Fibroblast of skin of abdomen (primary cell): ENCODE data around the gene MSH6. TPM values are rescaled to one million over a fixed set of nuclear protein-coding genes. Genes with fewer than 3 reads are reported as not detected.
A peak's percentile ranks its signal among the peaks of the same experiment; 100 is the strongest.

Experiments used
- DNase-seq: peaks from one replicate; pipeline ENCODE4 v3.0.0-alpha.2; 2013
- polyA plus RNA-seq, 2 experiments: library from polyadenylated mRNA; unstranded; fragments of 120-200 nt; gene quantifications; one replicate each; pipeline ENCODE4 v1.2.1, GENCODE V29; 2013; ENCODE audit not compliant: insufficient read length in 2 of 2

Gene MSH6, protein sequence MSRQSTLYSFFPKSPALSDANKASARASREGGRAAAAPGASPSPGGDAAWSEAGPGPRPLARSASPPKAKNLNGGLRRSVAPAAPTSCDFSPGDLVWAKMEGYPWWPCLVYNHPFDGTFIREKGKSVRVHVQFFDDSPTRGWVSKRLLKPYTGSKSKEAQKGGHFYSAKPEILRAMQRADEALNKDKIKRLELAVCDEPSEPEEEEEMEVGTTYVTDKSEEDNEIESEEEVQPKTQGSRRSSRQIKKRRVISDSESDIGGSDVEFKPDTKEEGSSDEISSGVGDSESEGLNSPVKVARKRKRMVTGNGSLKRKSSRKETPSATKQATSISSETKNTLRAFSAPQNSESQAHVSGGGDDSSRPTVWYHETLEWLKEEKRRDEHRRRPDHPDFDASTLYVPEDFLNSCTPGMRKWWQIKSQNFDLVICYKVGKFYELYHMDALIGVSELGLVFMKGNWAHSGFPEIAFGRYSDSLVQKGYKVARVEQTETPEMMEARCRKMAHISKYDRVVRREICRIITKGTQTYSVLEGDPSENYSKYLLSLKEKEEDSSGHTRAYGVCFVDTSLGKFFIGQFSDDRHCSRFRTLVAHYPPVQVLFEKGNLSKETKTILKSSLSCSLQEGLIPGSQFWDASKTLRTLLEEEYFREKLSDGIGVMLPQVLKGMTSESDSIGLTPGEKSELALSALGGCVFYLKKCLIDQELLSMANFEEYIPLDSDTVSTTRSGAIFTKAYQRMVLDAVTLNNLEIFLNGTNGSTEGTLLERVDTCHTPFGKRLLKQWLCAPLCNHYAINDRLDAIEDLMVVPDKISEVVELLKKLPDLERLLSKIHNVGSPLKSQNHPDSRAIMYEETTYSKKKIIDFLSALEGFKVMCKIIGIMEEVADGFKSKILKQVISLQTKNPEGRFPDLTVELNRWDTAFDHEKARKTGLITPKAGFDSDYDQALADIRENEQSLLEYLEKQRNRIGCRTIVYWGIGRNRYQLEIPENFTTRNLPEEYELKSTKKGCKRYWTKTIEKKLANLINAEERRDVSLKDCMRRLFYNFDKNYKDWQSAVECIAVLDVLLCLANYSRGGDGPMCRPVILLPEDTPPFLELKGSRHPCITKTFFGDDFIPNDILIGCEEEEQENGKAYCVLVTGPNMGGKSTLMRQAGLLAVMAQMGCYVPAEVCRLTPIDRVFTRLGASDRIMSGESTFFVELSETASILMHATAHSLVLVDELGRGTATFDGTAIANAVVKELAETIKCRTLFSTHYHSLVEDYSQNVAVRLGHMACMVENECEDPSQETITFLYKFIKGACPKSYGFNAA (N-terminal part only)
- 57.4 TPM for polyA plus RNA-seq (2013, experiment 1 of 2; ENCODE audit: insufficient read length)
- polyA plus RNA-seq (2013, experiment 2 of 2; ENCODE audit: insufficient read length) = 57.8 TPM

DNA sequence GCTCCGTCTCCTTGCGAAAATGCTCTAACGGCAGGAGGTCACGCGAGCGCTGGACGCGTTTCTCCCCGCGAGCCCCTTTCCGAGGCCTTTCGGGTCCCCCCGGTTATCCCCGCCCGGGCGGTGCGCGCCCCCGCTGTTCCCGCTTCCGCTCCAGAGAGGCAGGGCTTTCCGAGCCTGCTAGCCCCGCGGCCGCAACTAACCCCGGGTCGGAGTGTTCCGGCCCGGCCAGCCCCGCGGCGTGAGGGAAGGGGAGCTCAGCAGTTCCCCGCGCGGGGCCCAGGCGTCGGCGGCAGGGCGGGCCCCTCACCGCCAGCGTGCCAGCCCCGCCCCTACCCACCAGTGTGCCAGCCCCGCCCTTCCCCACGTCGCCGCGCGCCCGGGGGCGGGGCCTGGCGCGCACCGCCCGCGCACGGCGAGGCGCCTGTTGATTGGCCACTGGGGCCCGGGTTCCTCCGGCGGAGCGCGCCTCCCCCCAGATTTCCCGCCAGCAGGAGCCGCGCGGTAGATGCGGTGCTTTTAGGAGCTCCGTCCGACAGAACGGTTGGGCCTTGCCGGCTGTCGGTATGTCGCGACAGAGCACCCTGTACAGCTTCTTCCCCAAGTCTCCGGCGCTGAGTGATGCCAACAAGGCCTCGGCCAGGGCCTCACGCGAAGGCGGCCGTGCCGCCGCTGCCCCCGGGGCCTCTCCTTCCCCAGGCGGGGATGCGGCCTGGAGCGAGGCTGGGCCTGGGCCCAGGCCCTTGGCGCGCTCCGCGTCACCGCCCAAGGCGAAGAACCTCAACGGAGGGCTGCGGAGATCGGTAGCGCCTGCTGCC, at the start of gene MSH6:
Gene MSH6 (plus strand): TSS at position 475 of the 815 bp plus-strand sequence. CDS start 89 bp downstream, at position 564.
- DNase-seq = peak; percentile 92

DNA sequence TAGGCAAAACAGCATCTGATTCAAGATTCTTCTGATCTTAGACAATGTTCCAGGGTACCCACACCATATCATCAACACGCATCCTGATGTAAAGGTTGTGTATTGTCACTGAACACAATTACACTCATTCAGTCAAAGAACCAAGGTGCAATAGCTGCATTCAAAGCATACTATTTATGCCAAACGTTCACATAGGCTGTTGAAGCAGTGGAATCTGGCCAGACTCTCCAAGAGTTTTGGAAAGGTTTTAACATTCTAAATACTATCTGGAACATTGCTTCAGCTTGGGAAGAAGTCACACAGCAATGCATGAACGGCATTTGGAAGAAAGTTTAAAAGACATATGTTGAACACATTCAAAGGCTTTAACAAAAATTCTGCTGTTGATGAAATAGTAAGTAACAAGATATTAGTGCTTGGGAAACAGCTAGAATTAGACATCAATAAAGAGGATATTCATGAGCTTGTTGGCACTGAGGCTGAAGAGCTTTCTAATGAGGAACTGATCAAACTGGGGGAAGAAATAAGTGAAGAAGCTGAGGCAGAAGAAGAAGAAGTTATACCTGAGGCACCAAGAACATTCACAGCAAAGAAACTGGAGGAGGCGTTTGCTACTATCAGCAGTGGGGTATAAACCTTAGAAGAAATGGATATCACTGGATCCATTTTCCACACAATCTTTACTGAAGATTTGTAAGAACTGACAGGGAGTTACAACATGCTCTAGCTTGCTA, 47.6 kb upstream of the MSH6 start:
- no peak for DNase-seq

DNA sequence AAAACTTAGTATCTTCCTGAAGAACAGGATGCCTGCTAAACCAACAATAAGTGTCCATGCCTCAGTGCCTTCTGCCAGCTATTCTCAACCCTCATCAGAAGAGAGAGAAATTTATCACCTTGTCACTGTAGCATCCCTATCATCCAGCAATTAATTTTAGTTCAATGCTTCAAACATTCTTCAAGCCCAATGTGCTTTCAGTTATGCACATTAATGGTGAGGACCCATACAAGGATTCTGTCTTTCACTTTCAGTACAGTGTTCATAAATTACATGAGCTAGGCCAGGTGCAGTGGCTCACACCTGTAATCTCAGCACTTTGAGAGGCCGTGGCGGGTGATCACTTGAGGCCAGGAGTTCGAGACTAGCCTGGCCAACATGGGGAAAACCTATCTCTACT, 47.0 kb upstream of the MSH6 start:
- DNase-seq = no peak

DNA sequence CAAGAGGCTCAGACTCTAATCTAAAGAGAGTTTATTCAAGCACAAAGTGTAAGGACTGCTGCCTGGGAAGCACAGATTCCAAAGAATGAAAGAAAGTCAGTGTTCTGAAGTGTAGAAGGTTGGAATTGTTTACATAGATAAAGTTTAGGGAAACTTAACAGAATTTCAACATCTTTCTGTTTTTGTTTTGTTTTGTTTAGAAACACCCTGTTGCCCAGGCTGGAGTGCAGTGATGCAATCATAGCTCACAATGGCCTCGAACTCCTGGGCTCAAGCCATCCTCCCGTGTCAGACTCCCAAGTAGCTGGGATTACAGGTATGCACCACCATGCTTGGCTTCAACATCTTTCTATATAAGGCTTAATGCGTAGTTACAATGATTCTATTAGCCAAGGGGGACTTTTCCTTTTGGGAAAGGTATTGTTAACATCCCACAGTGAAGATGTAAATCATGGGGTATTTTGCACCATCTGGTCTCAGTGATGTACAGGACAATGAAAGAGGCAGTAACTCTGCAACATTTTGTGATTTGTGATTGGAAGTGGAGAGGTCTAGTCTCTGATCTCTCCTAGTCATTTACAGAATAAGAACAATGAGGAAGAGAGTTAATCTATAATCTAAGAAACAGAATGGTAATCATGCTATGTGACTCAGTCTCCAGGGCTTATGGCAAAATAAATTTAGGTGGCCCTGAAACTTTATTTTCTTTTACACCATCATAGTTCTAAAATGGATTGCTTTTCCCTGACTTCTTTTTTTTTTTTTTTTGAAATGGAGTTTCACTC, 45.6 kb upstream of the MSH6 start:
- DNase-seq = no peak

DNA sequence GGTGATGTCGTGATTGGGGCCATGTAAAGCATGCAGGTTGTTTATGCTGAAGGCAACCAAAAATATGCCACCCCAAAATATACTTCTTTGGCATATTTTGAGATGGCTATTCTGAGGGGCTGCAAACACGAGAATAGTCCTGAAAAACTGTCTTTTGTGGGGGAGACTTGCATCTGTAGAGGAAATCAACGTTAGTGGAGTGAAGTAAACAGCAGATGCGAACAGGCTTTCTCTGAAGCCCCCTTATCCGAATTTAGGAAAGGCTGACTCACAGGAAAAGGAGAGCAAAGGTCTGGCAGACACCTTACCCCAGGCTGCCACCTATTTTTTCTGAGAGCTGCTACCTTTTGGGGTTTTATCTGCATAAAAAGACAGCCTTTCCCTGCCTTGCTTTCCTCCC, 44.6 kb upstream of the MSH6 start:
- DNase-seq = no peak

DNA sequence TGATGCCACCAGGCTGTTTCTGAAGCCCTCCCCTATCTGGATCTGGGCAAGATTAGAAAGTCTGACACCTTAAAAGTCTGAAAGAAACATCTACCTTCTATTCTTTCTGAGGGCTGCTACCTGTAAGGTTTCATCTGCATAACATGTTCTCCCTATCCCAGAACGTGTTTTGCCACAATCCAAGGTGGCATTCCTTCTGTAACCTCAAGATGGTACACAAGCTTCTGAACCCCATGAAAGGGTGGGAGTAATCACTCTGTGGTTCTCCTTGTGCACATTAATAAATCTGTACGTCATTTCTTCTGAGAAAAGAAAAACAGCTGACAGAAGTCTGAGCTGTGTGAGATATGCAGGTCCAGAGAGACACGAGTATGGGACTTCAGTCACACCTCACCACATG, 41.8 kb upstream of the MSH6 start:
- no peak for DNase-seq

DNA sequence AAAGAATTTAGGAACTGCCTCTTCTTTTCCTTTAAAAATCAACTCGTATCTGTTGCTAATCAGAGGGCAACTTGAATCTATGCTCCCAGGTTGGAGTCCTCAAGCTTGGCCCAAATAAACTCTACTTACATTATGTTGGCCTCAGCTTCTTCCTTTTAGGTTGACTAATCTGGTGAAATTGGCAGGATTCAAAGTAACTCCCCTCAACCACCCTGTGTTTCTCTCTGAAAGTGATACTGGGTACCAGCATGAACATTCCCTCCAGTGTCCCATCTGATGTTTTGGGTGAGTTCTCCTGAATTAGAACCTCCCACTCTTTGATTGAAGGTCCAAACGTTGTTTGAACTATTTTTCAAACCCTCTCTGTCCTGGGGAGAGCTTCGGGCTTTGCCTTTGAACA, 41.3 kb upstream of the MSH6 start:
- DNase-seq = no peak

DNA sequence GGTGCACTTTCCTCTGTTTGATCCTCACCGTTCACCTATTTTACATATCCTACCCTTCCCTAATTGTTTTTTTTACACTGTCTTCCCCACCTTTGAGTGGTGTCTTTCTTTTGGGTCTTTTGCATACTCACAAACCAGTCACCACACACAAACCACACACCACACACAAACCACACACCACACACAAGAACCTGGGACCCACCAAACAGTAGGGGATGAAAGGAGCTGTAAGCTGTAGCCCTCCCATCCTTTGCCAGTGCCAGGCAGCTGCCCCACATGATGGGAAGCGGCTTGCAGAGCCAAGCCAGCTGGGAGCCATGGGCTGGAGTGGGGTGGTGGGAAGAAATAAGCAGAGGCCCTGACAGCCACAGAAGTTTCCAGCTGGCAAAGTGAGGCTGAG, 38.9 kb upstream of the MSH6 start:
- no peak for DNase-seq

DNA sequence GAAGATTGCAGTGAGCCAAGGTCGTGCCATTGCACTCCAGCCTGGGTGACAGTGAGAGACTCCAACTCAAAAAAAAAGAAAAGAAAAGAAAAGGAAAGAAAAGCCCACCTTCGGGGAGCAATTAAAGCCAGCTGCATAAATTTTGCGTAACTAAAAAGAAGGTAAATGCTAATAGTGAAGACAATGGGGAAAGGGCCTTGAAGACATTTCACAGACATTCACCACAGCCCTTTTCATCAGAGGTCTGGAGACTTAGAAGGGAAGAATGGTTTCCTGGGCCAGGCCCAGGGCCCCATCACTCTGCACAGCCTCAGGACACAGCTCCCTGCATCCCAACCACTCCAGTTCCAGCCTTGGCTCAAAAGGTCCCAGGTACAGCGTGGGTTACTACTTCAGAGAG, 35.1 kb upstream of the MSH6 start:
- no peak for DNase-seq

DNA sequence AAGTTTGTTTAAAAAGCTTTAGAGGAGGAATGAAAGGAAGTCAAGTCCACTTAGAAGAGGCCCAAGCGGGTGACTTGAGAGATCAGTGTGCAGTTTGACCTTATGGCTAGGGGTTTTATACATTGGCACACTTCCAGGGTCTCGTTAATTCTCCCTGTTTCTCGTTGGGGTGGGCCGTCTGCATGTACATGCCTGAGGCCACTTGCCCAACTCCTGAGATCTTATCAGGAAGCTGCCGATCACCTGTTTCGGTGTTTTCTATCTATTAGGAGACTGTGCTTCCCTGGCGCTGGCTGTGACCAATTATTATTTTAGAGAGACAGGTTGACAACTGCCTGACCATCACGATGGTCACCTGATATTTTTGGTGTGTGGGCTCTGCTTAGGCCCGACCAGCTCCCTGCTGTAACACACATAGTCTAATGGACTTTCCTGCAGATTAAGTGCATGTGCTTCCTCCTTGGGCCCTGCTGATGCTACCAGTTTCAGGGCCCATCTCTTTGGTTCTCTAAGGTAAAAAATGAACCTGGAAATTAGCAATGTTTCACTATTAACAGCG, 31.0 kb upstream of the MSH6 start:
- DNase-seq = no peak

DNA sequence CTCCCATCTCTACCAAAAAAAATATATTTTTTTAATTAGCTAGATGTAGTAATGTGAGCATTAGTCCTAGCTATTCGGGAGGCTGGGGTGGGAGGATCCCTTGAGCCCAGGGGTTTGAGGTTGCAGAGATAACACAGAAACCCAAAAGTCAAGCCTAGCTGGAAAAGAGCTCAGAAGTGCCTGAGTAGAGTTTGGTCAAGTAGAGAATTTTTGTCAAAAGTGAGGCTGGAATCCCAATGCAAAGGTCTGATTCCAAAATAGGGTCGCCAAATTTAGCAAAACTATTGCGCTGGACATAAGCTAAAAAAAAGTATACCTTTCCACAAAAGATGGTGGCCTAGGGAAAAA, 15.5 kb upstream of the MSH6 start:
- no peak for DNase-seq

DNA sequence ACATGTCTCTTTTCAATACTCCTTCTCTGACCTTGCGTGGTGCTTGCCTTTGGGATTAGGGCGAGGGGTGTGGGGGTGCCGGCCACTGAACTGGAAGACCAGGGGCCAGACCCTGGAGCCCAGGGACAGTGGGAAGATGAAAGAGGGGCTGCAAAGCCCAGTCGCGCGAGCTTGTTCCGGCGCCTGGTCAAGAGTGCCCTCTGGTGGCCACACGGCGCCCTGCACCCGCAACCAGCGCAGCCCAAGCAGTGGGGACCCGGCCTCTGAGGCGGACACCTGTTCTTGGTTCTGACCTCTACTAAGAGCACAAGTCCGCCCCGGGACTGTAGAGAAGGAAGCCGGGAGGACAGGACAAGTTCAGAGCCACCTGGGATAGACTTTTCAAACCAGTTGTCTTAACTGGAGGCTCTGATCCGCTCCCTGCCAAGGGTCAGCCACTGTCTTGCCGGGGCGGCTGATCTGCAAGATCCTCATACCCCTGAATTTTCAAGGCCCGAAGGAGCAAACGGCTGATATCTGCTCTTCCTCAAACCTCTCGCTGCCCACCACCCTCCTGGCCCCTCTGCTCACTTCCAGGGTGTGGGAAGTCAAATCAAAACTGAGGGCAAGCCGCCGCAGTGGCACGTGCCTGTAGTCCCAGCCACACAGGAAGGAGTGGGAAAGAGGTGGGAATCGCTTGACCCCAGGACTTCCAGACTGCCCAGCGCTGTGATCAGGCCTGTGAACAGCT, 14.9 kb upstream of the MSH6 start:
- DNase-seq = peak; percentile 30

DNA sequence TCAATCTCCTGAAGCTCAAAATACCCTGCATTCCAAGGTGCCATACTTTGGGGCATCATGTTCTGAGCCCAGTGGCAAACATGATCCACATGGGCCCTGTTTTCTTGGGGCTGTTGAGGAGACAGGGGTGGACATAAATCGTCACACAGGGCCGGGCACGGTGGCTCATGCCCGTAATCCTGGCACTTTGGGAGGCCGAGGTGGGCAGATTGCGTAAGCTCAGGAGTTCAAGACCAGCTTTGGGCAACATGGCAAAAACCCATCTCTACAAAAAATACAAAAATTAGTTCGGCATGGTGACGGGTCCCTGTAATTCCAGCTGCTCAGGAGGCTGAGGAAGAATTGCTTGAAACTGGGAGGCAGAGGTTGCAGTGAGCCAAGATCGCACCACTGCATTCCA, 13.6 kb upstream of the MSH6 start:
- no peak for DNase-seq

DNA sequence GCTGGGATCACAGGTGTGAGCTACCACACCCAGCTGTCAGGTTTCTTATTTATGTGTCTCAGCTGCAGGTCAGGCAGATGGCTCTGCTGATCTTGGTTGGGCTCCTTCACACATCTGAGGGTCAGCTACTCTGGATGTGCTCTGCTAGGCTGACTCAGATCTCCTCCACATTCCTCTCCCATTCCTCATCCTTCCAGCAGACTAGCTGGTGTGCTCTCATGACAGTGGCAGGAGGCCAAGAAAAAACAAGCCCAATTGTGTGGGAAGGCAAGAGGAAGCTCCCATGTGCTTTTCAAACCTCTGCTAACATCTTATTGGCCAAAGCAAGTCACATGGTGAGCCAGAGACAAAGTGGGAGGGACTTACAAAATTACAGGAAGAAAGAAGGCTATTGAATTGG, 11.7 kb upstream of the MSH6 start:
- peak; percentile 78 for DNase-seq

DNA sequence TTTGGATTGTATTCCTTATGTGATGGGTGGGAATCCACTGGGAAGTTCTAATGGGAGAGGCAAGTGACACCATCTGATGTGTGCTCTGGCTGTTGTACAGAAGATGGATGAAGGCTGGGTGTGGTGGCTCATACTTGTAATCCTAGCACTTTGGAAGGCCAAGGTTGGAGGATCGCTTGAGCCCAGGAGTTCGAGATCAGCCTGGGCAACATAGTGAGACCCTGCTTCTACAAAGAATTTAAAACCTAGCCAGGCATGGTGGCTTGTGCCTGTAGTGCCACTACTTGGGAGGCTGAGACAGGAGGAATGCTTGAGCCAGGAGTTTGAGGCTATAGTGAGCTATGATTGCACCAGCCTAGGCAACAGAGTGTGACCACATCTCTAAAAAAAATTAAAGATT, 10.6 kb upstream of the MSH6 start:
- DNase-seq = no peak

DNA sequence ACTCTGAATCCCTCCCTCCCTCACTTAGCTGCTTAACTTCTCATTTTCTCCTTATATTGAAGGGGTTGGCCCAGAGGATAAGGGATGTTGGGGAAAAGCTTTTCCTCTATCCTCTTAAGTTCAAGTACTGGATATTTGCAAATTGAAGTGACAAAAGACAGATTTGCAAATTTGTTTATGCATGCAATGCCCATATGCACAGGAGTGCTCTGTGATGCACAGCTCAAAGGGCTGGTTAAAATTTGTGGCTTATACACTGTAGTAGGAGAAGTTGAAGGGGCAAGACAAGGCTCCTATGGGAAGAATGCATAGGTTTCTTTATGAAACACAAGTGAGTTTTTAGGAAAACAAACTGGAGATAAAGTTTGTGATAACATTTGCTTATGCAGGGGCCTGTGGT, 8.4 kb upstream of the MSH6 start:
- DNase-seq = no peak

DNA sequence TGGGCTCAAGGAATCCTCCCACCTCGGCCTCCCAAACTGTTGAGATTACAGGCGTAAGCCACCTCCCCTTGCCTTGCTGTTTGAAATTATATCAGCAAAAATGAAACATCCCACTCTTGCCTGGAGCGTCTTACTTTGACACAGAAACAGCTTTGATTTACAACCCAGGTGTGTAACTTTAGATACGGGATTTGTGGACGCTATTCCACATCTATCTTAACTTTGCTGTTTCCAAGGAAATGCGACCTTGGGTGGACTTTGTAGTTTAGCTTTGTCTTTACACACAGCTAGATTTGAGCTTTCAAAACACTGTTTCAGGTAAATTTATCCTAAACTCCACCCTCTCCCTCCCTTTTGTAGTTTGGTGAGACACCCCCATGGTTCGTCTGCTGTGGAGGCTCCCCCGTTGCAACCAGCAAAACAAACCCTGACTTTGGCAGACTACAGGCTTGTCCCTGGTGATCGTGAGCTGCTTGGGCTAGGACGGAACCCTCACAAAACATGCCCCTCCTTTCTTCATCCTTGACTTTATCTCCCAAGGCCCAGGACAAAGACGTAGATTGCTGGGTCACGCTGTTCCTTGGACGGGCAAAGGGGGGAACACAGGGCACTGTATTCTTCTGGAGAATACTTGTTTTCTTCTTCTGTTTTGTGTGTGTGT, 5.5 kb upstream of the MSH6 start:
- no peak for DNase-seq

DNA sequence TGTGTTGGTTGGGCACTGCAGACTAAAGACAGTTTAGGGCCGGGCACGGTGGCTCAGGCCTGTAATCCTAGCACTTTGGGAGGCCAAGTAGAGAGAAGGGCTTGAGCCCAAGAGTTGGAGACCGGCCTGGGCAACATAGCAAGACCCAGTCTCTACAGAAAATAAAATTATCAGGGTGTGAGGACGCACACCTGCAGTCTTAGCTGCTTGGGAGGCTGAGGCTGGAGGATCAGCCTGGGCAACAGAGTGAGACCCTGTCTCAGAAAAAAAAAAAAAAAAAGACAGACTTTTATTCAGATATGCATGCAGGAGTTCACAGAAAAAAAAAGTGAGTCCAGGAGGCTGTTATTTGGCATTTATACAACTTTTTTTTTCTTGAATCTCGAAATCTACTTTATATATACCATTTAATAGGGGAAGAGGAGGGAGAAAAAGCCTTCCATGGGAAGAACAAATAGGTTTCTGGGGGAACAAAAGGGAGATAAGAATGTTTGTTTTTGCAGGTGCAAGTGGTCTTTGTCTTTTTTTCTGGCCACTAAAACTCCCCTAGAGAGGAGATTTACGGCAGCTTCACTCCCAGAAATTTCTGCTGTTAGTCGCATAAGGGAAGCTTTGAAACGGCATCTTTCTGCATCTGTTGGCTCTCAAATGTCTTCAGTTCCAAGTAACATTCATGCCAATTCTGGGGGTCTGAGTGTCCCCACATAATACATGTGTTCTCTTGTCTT, 4.1 kb upstream of the MSH6 start:
- DNase-seq = no peak
